Measurements from ENCODE around the gene ADAMTS6. TPM values are rescaled to one million over a fixed set of nuclear protein-coding genes. Genes with fewer than 3 reads are reported as not detected.
A peak's percentile ranks its signal among the peaks of the same experiment; 100 is the strongest.

Gene ADAMTS6
- polyA plus RNA-seq, 3 donors: 2.1 to 3.5 (median 3.2) TPM

GRCh38 chr5:65128226-65128625, 353.5 kb downstream of the ADAMTS6 start:
- DNase-seq (ENCODE audit: extremely low read depth in 1 of 11, low read depth in 9 of 11, low spot score in 4 of 11): no peak

GRCh38 chr5:65127161-65127901, 354.4 kb downstream of the ADAMTS6 start:
- no peak for DNase-seq (ENCODE audit: extremely low read depth in 1 of 11, low read depth in 9 of 11, low spot score in 4 of 11)

GRCh38 chr5:65126542-65127069, 355.1 kb downstream of the ADAMTS6 start:
- DNase-seq (ENCODE audit: extremely low read depth in 1 of 11, low read depth in 9 of 11, low spot score in 4 of 11): no peak

- DNase-seq (ENCODE audit: extremely low read depth in 1 of 11, low read depth in 9 of 11, low spot score in 4 of 11): no peak
Observed at GRCh38 chr5:65125591-65126541, 355.9 kb downstream of the ADAMTS6 start.

GRCh38 chr5:65121880-65122436, 359.8 kb downstream of the ADAMTS6 start:
- DNase-seq (ENCODE audit: extremely low read depth in 1 of 11, low read depth in 9 of 11, low spot score in 4 of 11): no peak

GRCh38 chr5:65120371-65120967, 361.3 kb downstream of the ADAMTS6 start:
- DNase-seq (ENCODE audit: extremely low read depth in 1 of 11, low read depth in 9 of 11, low spot score in 4 of 11): no peak

GRCh38 chr5:65117525-65117924, 364.2 kb downstream of the ADAMTS6 start:
- no peak for DNase-seq (ENCODE audit: extremely low read depth in 1 of 11, low read depth in 9 of 11, low spot score in 4 of 11)

GRCh38 chr5:65113771-65114170, 367.9 kb downstream of the ADAMTS6 start:
- DNase-seq (ENCODE audit: extremely low read depth in 1 of 11, low read depth in 9 of 11, low spot score in 4 of 11): no peak

GRCh38 chr5:65111961-65112658, 369.6 kb downstream of the ADAMTS6 start:
- DNase-seq (ENCODE audit: extremely low read depth in 1 of 11, low read depth in 9 of 11, low spot score in 4 of 11): no peak

GRCh38 chr5:65108786-65109743, 372.7 kb downstream of the ADAMTS6 start:
- no peak for DNase-seq (ENCODE audit: extremely low read depth in 1 of 11, low read depth in 9 of 11, low spot score in 4 of 11)

GRCh38 chr5:65105301-65105700, 376.4 kb downstream of the ADAMTS6 start:
- DNase-seq (ENCODE audit: extremely low read depth in 1 of 11, low read depth in 9 of 11, low spot score in 4 of 11): no peak

GRCh38 chr5:65104831-65105230, 376.9 kb downstream of the ADAMTS6 start:
- no peak for DNase-seq (ENCODE audit: extremely low read depth in 1 of 11, low read depth in 9 of 11, low spot score in 4 of 11)

GRCh38 chr5:65103756-65104440, 377.8 kb downstream of the ADAMTS6 start:
- no peak for DNase-seq (ENCODE audit: extremely low read depth in 1 of 11, low read depth in 9 of 11, low spot score in 4 of 11)

GRCh38 chr5:65102976-65103711, 378.6 kb downstream of the ADAMTS6 start:
- peak in 9 of 11 donors; percentile 44 to 80 (median 64) for DNase-seq (ENCODE audit: extremely low read depth in 1 of 11, low read depth in 9 of 11, low spot score in 4 of 11)

- peak in 5 of 11 donors; percentile 23 to 38 (median 25) for DNase-seq (ENCODE audit: extremely low read depth in 1 of 11, low read depth in 9 of 11, low spot score in 4 of 11)
Observed at GRCh38 chr5:65102371-65102975, 379.2 kb downstream of the ADAMTS6 start.

- no peak for DNase-seq (ENCODE audit: extremely low read depth in 1 of 11, low read depth in 9 of 11, low spot score in 4 of 11)
Observed at GRCh38 chr5:65101632-65102100, 380.1 kb downstream of the ADAMTS6 start.

Data from renal cortex interstitium (tissue), 11 donors.